CD14-positive monocyte (primary cell): ENCODE data around the gene C11orf97. TPM values are rescaled to one million over a fixed set of nuclear protein-coding genes. Genes with fewer than 3 reads are reported as not detected.
A peak's percentile ranks its signal among the peaks of the same experiment; 100 is the strongest.

Experiments
- DNase-seq, 3 donors: peaks; one replicate each; pipeline ENCODE4 v3.0.0-alpha.2; 2011 to 2022
- H2AFZ ChIP-seq: 2 replicates; pipeline ENCODE4 v1.6.0; 2012; ENCODE audit warnings: mild to moderate bottlenecking, low read depth, low read length, inconsistent platforms; ENCODE audit not compliant: insufficient read depth, poor library complexity, severe bottlenecking
- H3K27ac ChIP-seq, 2 donors: 1 replicate in 1 of 2; 2 replicates in 1 of 2; pipeline ENCODE4 v1.5.1; 2012 to 2013; ENCODE audit warnings: low read length in 2 of 2, control low read depth in 1 of 2, inconsistent platforms in 1 of 2, low read depth in 1 of 2, mild to moderate bottlenecking in 1 of 2
- H3K27me3 ChIP-seq, 2 donors: one replicate each; pipeline versions ENCODE4 v1.6.0 to v1.6.1; 2011 to 2013; ENCODE audit warnings: low read length in 2 of 2; ENCODE audit not compliant: control insufficient read depth in 2 of 2, insufficient read depth in 2 of 2
- H3K36me3 ChIP-seq, 2 donors: replicated peaks in 1 of 2; 1 replicate in 1 of 2; 2 replicates in 1 of 2; pipeline versions ENCODE4 v1.5.1 to v1.6.1; 2012 to 2013; ENCODE audit warnings: low read length in 2 of 2, control low read depth in 1 of 2, inconsistent platforms in 1 of 2, mild to moderate bottlenecking in 1 of 2; ENCODE audit not compliant: insufficient read depth in 2 of 2, control insufficient read depth in 1 of 2
- H3K4me1 ChIP-seq, 2 donors: 1 replicate in 1 of 2; 2 replicates in 1 of 2; pipeline versions ENCODE4 v1.5.1 to v1.6.1; 2012 to 2013; ENCODE audit warnings: low read length in 2 of 2, control low read depth in 1 of 2, inconsistent platforms in 1 of 2, mild to moderate bottlenecking in 1 of 2, moderate library complexity in 1 of 2; ENCODE audit not compliant: insufficient read depth in 2 of 2, control insufficient read depth in 1 of 2
- H3K4me2 ChIP-seq: replicated peaks from 2 replicates; pipeline ENCODE3; 2012; ENCODE audit warnings: low read length, moderate library complexity, mild to moderate bottlenecking; ENCODE audit not compliant: poor library complexity, severe bottlenecking; ENCODE audit errors: extremely low read depth
- H3K4me3 ChIP-seq, 3 experiments: fragments of 200-600 bp in 1 of 3; sonication (generic) in 1 of 3; replicated peaks in 1 of 3; 1 replicate in 2 of 3; 2 replicates in 1 of 3; pipeline ENCODE4 v1.5.1; 2011 to 2013; ENCODE audit warnings: low read length in 3 of 3, mild to moderate bottlenecking in 3 of 3, control low read depth in 2 of 3, low read depth in 2 of 3, inconsistent platforms in 1 of 3, moderate library complexity in 1 of 3
- H3K79me2 ChIP-seq: 2 replicates; pipeline ENCODE4 v1.6.0; 2012; ENCODE audit warnings: mild to moderate bottlenecking, control low read depth, inconsistent platforms, low read length, moderate library complexity; ENCODE audit not compliant: insufficient read depth
- H3K9ac ChIP-seq: 2 replicates; pipeline ENCODE4 v1.6.0; 2017; ENCODE audit warnings: low read length, mild to moderate bottlenecking; ENCODE audit not compliant: insufficient read depth, poor library complexity, severe bottlenecking
- H3K9me3 ChIP-seq, 2 donors: replicated peaks in 1 of 2; 1 replicate in 1 of 2; 2 replicates in 1 of 2; pipeline versions ENCODE4 v1.5.1 to v1.6.1; 2012 to 2013; ENCODE audit warnings: low read length in 2 of 2, control low read depth in 1 of 2; ENCODE audit not compliant: control insufficient read depth in 1 of 2, insufficient read depth in 1 of 2
- H4K20me1 ChIP-seq: 2 replicates; pipeline ENCODE4 v1.6.0; 2012; ENCODE audit warnings: mild to moderate bottlenecking, low read length, control low read depth, moderate library complexity; ENCODE audit not compliant: insufficient read depth
- H3K27ac Mint-ChIP-seq, 7 donors: one replicate each; pipeline ENCODE4 v1.8.0; 2020; ENCODE audit warnings: mild to moderate bottlenecking in 7 of 7, mixed read lengths in 7 of 7, moderate library complexity in 6 of 7, inconsistent platforms in 2 of 7
- H3K27me3 Mint-ChIP-seq, 3 donors: one replicate each; pipeline ENCODE4 v1.8.0; 2021 to 2022; ENCODE audit warnings: low read depth in 3 of 3, mild to moderate bottlenecking in 3 of 3, mixed read lengths in 3 of 3, moderate library complexity in 3 of 3, inconsistent platforms in 1 of 3
- H3K36me3 Mint-ChIP-seq, 2 donors: one replicate each; pipeline ENCODE4 v1.8.0; 2020; ENCODE audit warnings: mixed read lengths in 2 of 2, inconsistent platforms in 1 of 2, mild to moderate bottlenecking in 1 of 2
- H3K4me1 Mint-ChIP-seq: one replicate; pipeline ENCODE4 v1.8.0; 2020; ENCODE audit warnings: mild to moderate bottlenecking, mixed read lengths
- H3K4me3 Mint-ChIP-seq, 2 donors: one replicate each; pipeline ENCODE4 v1.8.0; 2020; ENCODE audit warnings: mild to moderate bottlenecking in 2 of 2, mixed read lengths in 2 of 2, moderate library complexity in 1 of 2
- H3K9me3 Mint-ChIP-seq, 7 donors: one replicate each; pipeline ENCODE4 v1.8.0; 2020 to 2022; ENCODE audit warnings: mixed read lengths in 7 of 7, mild to moderate bottlenecking in 6 of 7, moderate library complexity in 6 of 7, inconsistent platforms in 2 of 7
- WGBS: methylation state at CpG from one replicate; pipeline ENCODE4 v1.1.5; 2013; ENCODE audit warnings: missing lambda C conversion rate; ENCODE audit not compliant: insufficient coverage; 5-methylcytosine and 5-hydroxymethylcytosine counted together
- intact Hi-C, 2 donors: fragments of 100-400 bp; cut with micrococcal nuclease; formaldehyde crosslinking; loops; one replicate each; pipeline versions ENCODE4 v1.15.0 to v1.15.1; 2023
- polyA plus RNA-seq, 3 donors: library from polyadenylated mRNA; depleted of rRNA in 1 of 3; unstranded in 2 of 3; stranded (reverse) in 1 of 3; fragments of 300-500 nt in 2 of 3; fragments of >200 nt in 1 of 3; fragmentation: Illumina TruSeq in 2 of 3; gene quantifications; 1 replicate in 2 of 3; 2 replicates in 1 of 3; pipeline ENCODE4 v1.2.3, GENCODE V29; 2012 to 2021
- TF ChIP-seq, protein P1 (sequence below): fragments of 200-600 bp; IDR thresholded peaks from one replicate; pipeline ENCODE4 v1.8.0; 2022; ENCODE audit warnings: antibody characterized with exemption, mild to moderate bottlenecking

C11orf97 gene
- polyA plus RNA-seq, 3 donors: not detected

DNA sequence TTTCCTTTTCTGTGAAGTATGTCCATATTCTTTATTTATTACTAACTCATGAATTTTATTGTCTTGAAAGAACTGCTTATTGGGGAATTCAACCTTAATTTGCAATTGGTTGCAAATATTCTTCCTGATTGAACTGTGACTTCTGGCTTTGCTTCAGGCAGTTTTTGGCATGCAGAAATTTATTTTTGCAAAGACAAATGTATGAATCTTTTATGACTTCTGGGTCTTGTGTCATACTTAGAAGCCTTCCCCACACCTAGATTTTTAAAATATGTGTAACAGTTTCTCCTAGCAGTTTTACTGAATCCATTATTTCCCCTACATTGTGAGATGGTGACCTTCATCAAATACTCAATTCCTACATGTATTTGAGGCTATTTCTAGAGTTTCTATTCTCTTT is 30.9 kb upstream of the C11orf97 start:
- H3K27ac ChIP-seq: no peak overlapping the region
- H4K20me1 ChIP-seq: no peaks in the 10 kb centered on the region
- H2AFZ ChIP-seq: no peak overlapping the region
- peaks cover 0 to 1% (median 0%) of the 10 kb centered on the region in 7 donors for H3K9me3 Mint-ChIP-seq
- no peaks in the 10 kb centered on the region for H3K27me3 ChIP-seq
- H3K4me3 Mint-ChIP-seq: no peak overlapping the region
- H3K4me3 ChIP-seq: no peak overlapping the region
- H3K27me3 Mint-ChIP-seq: no peaks in the 10 kb centered on the region
- no peak overlapping the region for H3K27ac Mint-ChIP-seq
- H3K9me3 ChIP-seq: no peaks in the 10 kb centered on the region
- H3K4me1 ChIP-seq: peaks cover 3 to 5% of the 10 kb centered on the region in 2 donors
- TF ChIP-seq, protein P1, sequence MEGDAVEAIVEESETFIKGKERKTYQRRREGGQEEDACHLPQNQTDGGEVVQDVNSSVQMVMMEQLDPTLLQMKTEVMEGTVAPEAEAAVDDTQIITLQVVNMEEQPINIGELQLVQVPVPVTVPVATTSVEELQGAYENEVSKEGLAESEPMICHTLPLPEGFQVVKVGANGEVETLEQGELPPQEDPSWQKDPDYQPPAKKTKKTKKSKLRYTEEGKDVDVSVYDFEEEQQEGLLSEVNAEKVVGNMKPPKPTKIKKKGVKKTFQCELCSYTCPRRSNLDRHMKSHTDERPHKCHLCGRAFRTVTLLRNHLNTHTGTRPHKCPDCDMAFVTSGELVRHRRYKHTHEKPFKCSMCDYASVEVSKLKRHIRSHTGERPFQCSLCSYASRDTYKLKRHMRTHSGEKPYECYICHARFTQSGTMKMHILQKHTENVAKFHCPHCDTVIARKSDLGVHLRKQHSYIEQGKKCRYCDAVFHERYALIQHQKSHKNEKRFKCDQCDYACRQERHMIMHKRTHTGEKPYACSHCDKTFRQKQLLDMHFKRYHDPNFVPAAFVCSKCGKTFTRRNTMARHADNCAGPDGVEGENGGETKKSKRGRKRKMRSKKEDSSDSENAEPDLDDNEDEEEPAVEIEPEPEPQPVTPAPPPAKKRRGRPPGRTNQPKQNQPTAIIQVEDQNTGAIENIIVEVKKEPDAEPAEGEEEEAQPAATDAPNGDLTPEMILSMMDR: no peak
- H3K36me3 ChIP-seq: peaks cover 56 to 85% of the 10 kb centered on the region in 2 donors
- peaks cover 9% of the 10 kb centered on the region for H3K4me1 Mint-ChIP-seq
- no peak overlapping the region for H3K4me2 ChIP-seq
- H3K9ac ChIP-seq: no peak overlapping the region
- intact Hi-C loops: no loop called here
- no peaks in the 10 kb centered on the region for H3K79me2 ChIP-seq
- DNase-seq: no peak
- H3K36me3 Mint-ChIP-seq: peaks cover 66 to 93% of the 10 kb centered on the region in 2 donors

DNA sequence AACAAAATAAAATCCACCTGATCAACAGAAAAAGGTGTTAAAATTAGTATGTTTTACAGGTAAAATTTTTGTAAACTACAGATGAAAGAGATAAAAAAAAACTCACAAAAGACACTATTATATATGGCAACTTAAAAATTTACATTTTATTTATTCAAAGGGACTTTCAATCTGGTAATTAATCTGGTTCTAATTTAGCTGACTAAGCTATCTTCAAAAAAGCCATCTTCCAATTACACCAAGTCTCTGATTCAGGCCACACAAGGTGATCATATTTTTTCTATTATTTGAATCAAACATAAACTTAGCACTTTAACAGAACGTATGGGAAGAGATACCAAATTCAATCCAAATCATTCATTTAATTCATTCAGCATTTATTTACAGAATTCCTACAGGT is 26.2 kb upstream of the C11orf97 start:
- Mint-ChIP-seq H3K27ac (peak overlapping the region in 1 of 7 donors; percentile 35), H3K36me3 (peaks cover 78 to 90% of the 10 kb centered on the region in 2 donors), H3K4me3 (no peak overlapping the region), H3K9me3 (peaks cover 0 to 1% (median 0%) of the 10 kb centered on the region in 7 donors), H3K27me3 (peaks cover 0 to 1% (median 0%) of the 10 kb centered on the region in 3 donors), H3K4me1 (peaks cover 6% of the 10 kb centered on the region)
- no peaks in the 10 kb centered on the region for H3K4me1 ChIP-seq
- H3K27ac ChIP-seq: no peak overlapping the region
- H3K4me2 ChIP-seq: no peak overlapping the region
- intact Hi-C loops: no loop called here
- no peaks in the 10 kb centered on the region for H3K27me3 ChIP-seq
- TF ChIP-seq, protein P1: no peak
- no peaks in the 10 kb centered on the region for H3K9me3 ChIP-seq
- H3K4me3 ChIP-seq: no peak overlapping the region
- no CpG with 5 or more reads among the region's 1 CpG for WGBS
- H2AFZ ChIP-seq: no peak overlapping the region
- H3K79me2 ChIP-seq: peaks cover 20% of the 10 kb centered on the region
- peaks cover 76 to 94% of the 10 kb centered on the region in 2 donors for H3K36me3 ChIP-seq
- no peaks in the 10 kb centered on the region for H4K20me1 ChIP-seq
- no peak for DNase-seq
- H3K9ac ChIP-seq: no peak overlapping the region
